IMR-90 (cell line): ENCODE results near the gene ZNF76. TPM values are rescaled to one million over a fixed set of nuclear protein-coding genes. Genes with fewer than 3 reads are reported as not detected.

Source experiments
- ATAC-seq: fragments of 200-7000 bp; cut with Tn5 transposase; 2 replicates; pipeline ENCODE4 v1.9.1; 2020; ENCODE audit warnings: low read depth, mild to moderate bottlenecking, moderate library complexity
- BruUV-seq: library from RNA; stranded (reverse); fragments of 400-500 nt; replicated peaks from 2 replicates; lab custom pipeline; 2021; lab: Mats Ljungman, UMichigan
- CTCF ChIA-PET: fragments of 300-600 bp; formaldehyde crosslinking; extraction: SDS; loops from one replicate; lab custom pipeline; 2021; ENCODE audit warnings: antibody characterized with exemption; lab: Yijun Ruan, JAX
- POLR2A ChIA-PET: fragments of 300-600 bp; sonication (Branson Sonifier 250); formaldehyde crosslinking; loops from one replicate; lab custom pipeline; 2022; ENCODE audit warnings: antibody characterized with exemption; ENCODE audit not compliant: unreplicated experiment; lab: Charles Lee
- DNase-seq: peaks from one replicate; pipeline ENCODE4 v3.0.0; 2013
- H2AFZ ChIP-seq: replicated peaks from 2 replicates; pipeline ENCODE3; 2013; ENCODE audit warnings: low read length, mild to moderate bottlenecking; ENCODE audit not compliant: poor library complexity
- H2AK5ac ChIP-seq: 2 replicates; pipeline ENCODE4 v1.6.1; 2013; ENCODE audit warnings: low read depth, low read length, inconsistent platforms
- H2AK9ac ChIP-seq: replicated peaks from 2 replicates; pipeline ENCODE3; 2013; ENCODE audit warnings: mild to moderate bottlenecking, low read depth, low read length, moderate library complexity; ENCODE audit not compliant: poor library complexity
- H2BK120ac ChIP-seq: 2 replicates; pipeline ENCODE4 v1.6.1; 2013; ENCODE audit warnings: low read depth, low read length, inconsistent platforms
- H2BK15ac ChIP-seq: 3 replicates; pipeline ENCODE4 v1.6.1; 2013; ENCODE audit warnings: low read depth, low read length, inconsistent platforms
- H2BK20ac ChIP-seq: 2 replicates; pipeline ENCODE4 v1.6.1; 2013; ENCODE audit warnings: low read depth, mild to moderate bottlenecking, inconsistent platforms, low read length, moderate library complexity
- H2BK5ac ChIP-seq: 2 replicates; pipeline ENCODE4 v1.6.1; 2013; ENCODE audit warnings: mild to moderate bottlenecking, low read depth, low read length, inconsistent platforms; ENCODE audit not compliant: poor library complexity, severe bottlenecking
- H3K14ac ChIP-seq: replicated peaks from 2 replicates; pipeline ENCODE4 v1.6.1; 2013; ENCODE audit warnings: low read depth, low read length, inconsistent platforms
- H3K18ac ChIP-seq: 2 replicates; pipeline ENCODE4 v1.6.1; 2013; ENCODE audit warnings: low read depth, low read length, control low read depth
- H3K23ac ChIP-seq: 2 replicates; pipeline ENCODE4 v1.6.1; 2013; ENCODE audit warnings: low read depth, low read length, inconsistent platforms
- H3K27ac ChIP-seq: 2 replicates; pipeline ENCODE4 v1.5.1; 2013; ENCODE audit warnings: mild to moderate bottlenecking, control low read depth, low read length; ENCODE audit not compliant: insufficient read depth
- H3K27me3 ChIP-seq: 2 replicates; pipeline ENCODE4 v1.6.1; 2013; ENCODE audit warnings: low read length; ENCODE audit not compliant: control insufficient read depth, insufficient read depth
- H3K36me3 ChIP-seq: 2 replicates; pipeline ENCODE4 v1.6.1; 2013; ENCODE audit warnings: low read length, mixed read lengths; ENCODE audit not compliant: control insufficient read depth, insufficient read depth
- H3K4ac ChIP-seq: 2 replicates; pipeline ENCODE4 v1.6.1; 2013; ENCODE audit warnings: low read depth, low read length, inconsistent platforms
- H3K4me1 ChIP-seq: 2 replicates; pipeline ENCODE4 v1.6.1; 2013; ENCODE audit warnings: low read length, mixed read lengths; ENCODE audit not compliant: control insufficient read depth, insufficient read depth
- H3K4me2 ChIP-seq: 2 replicates; pipeline ENCODE4 v1.6.1; 2013; ENCODE audit warnings: low read depth, mild to moderate bottlenecking, control low read depth, low read length, moderate library complexity
- H3K4me3 ChIP-seq: 2 replicates; pipeline ENCODE4 v1.5.1; 2013; ENCODE audit warnings: low read depth, mild to moderate bottlenecking, control low read depth, low read length, moderate library complexity; ENCODE audit not compliant: insufficient read depth
- H3K56ac ChIP-seq: 2 replicates; pipeline ENCODE4 v1.6.1; 2013; ENCODE audit warnings: low read length, inconsistent platforms; ENCODE audit not compliant: insufficient read depth; ENCODE audit errors: extremely low read depth
- H3K79me1 ChIP-seq, 2 experiments: 2 replicates each; pipeline ENCODE4 v1.6.1; 2013; ENCODE audit warnings: low read length in 2 of 2, inconsistent platforms in 1 of 2, low read depth in 1 of 2
- H3K9ac ChIP-seq: 2 replicates; pipeline ENCODE4 v1.6.1; 2013; ENCODE audit warnings: low read depth, low read length, control low read depth
- H3K9me1 ChIP-seq: 2 replicates; pipeline ENCODE4 v1.6.1; 2013; ENCODE audit warnings: low read length, inconsistent platforms; ENCODE audit not compliant: insufficient read depth
- H3K9me3 ChIP-seq: 2 replicates; pipeline ENCODE4 v1.6.1; 2013; ENCODE audit warnings: low read length; ENCODE audit not compliant: control insufficient read depth, insufficient read depth
- H4K20me1 ChIP-seq: 2 replicates; pipeline ENCODE4 v1.6.1; 2013; ENCODE audit warnings: low read length, inconsistent platforms; ENCODE audit not compliant: insufficient read depth
- H4K5ac ChIP-seq: 2 replicates; pipeline ENCODE4 v1.6.1; 2013; ENCODE audit warnings: mild to moderate bottlenecking, low read depth, low read length, control low read depth
- H4K8ac ChIP-seq, 2 experiments: 2 replicates each; pipeline ENCODE4 v1.6.1; 2013; ENCODE audit warnings: low read depth in 2 of 2, low read length in 2 of 2, control low read depth in 1 of 2, inconsistent platforms in 1 of 2
- H4K91ac ChIP-seq: 2 replicates; pipeline ENCODE4 v1.6.1; 2013; ENCODE audit warnings: low read depth, low read length, inconsistent platforms; ENCODE audit not compliant: insufficient read depth
- BHLHE40 ChIP-seq: fragments of 150-350 bp; IDR thresholded peaks from 2 replicates; pipeline ENCODE4 v1.6.1; 2016; ENCODE audit warnings: mild to moderate bottlenecking, low read depth, low read length
- CEBPB ChIP-seq: IDR thresholded peaks from 2 replicates; pipeline ENCODE4 v1.6.1; 2012; ENCODE audit warnings: low read depth, low read length, improper control_type of control experiment
- MAZ ChIP-seq: IDR thresholded peaks from 2 replicates; pipeline ENCODE4 v1.6.1; 2012; ENCODE audit warnings: low read depth, mild to moderate bottlenecking, low read length, improper control_type of control experiment, moderate library complexity, borderline replicate concordance
- NFE2L2 ChIP-seq: fragments of 150-350 bp; IDR thresholded peaks from 2 replicates; pipeline ENCODE4 v1.6.1; 2016; ENCODE audit warnings: low read depth, mild to moderate bottlenecking, low read length
- POLR2A ChIP-seq: IDR thresholded peaks from 2 replicates; pipeline ENCODE4 v1.6.1; 2012; ENCODE audit warnings: mild to moderate bottlenecking, low read depth, low read length
- RAD21 ChIP-seq: IDR thresholded peaks from 2 replicates; pipeline ENCODE4 v1.6.1; 2012; ENCODE audit warnings: low read length, improper control_type of control experiment
- RCOR1 ChIP-seq: IDR thresholded peaks from 2 replicates; pipeline ENCODE4 v1.6.1; 2012; ENCODE audit warnings: mild to moderate bottlenecking, low read length, improper control_type of control experiment; ENCODE audit not compliant: insufficient replicate concordance
- RFX5 ChIP-seq: IDR thresholded peaks from 2 replicates; pipeline ENCODE4 v1.8.0; 2012; ENCODE audit warnings: low read depth, mild to moderate bottlenecking, low read length, moderate library complexity
- SMC3 ChIP-seq: fragments of 150-350 bp; IDR thresholded peaks from 2 replicates; pipeline ENCODE4 v1.6.1; 2016; ENCODE audit warnings: low read depth, mild to moderate bottlenecking, antibody characterized with exemption, low read length, moderate library complexity
- WGBS, 2 experiments: methylation state at CpG; one replicate each; pipeline versions ENCODE4 v1.1.5 to v1.1.7; 2013; ENCODE audit warnings: missing lambda C conversion rate in 2 of 2; ENCODE audit not compliant: insufficient read length in 1 of 2; ENCODE audit errors: extremely low coverage in 2 of 2; 5-methylcytosine and 5-hydroxymethylcytosine counted together
- dilution Hi-C: fragments of 300-500 bp; cut with HindIII; formaldehyde crosslinking; loops from one replicate; pipeline ENCODE4 v1.14.3; 2018; ENCODE audit warnings: low sequenced_read_pairs; ENCODE audit not compliant: unreplicated experiment
- in situ Hi-C: fragments of 300-500 bp; cut with MboI; formaldehyde crosslinking; loops from 3 replicates; pipeline ENCODE4 v1.14.3; 2019; ENCODE audit warnings: low sequenced_read_pairs, inconsistent platforms, mixed read lengths
- intact Hi-C: fragments of 100-400 bp; cut with micrococcal nuclease; formaldehyde crosslinking; loops from 2 replicates; pipeline ENCODE4 v1.10.0; 2022
- polyA plus RNA-seq, 3 experiments: library from polyadenylated mRNA; depleted of rRNA; stranded (reverse); fragments of >200 nt; gene quantifications; 2 replicates each; pipeline ENCODE4 v1.2.3, GENCODE V29; 2012; ENCODE audit warnings: low replicate concordance in 1 of 3
- total RNA-seq: library from RNA; depleted of rRNA; stranded (reverse); fragments of >200 nt; gene quantifications from 2 replicates; pipeline ENCODE4 v1.2.3, GENCODE V29; 2012
- TF ChIP-seq, protein P1 (sequence below): fragments of 150-350 bp; IDR thresholded peaks from 2 replicates; pipeline ENCODE4 v1.6.1; 2016; ENCODE audit warnings: low read depth, mild to moderate bottlenecking, low read length, moderate library complexity, borderline replicate concordance
- TF ChIP-seq, protein P2 (sequence below): conservative IDR thresholded peaks from 2 replicates; pipeline ENCODE4 v1.5.1; 2012; ENCODE audit warnings: mild to moderate bottlenecking, low read depth, low read length, improper control_type of control experiment
- TF ChIP-seq, protein P3 (sequence below): fragments of 150-350 bp; IDR thresholded peaks from 2 replicates; pipeline ENCODE4 v1.6.1; 2017; ENCODE audit warnings: mild to moderate bottlenecking, antibody characterized with exemption, low read length, low read depth

ZNF76 gene
- total and polyA plus RNA-seq, 2 of the 4 experiments (the other 2 are of a cell fraction), result 19.9 to 21.1 TPM

DNA sequence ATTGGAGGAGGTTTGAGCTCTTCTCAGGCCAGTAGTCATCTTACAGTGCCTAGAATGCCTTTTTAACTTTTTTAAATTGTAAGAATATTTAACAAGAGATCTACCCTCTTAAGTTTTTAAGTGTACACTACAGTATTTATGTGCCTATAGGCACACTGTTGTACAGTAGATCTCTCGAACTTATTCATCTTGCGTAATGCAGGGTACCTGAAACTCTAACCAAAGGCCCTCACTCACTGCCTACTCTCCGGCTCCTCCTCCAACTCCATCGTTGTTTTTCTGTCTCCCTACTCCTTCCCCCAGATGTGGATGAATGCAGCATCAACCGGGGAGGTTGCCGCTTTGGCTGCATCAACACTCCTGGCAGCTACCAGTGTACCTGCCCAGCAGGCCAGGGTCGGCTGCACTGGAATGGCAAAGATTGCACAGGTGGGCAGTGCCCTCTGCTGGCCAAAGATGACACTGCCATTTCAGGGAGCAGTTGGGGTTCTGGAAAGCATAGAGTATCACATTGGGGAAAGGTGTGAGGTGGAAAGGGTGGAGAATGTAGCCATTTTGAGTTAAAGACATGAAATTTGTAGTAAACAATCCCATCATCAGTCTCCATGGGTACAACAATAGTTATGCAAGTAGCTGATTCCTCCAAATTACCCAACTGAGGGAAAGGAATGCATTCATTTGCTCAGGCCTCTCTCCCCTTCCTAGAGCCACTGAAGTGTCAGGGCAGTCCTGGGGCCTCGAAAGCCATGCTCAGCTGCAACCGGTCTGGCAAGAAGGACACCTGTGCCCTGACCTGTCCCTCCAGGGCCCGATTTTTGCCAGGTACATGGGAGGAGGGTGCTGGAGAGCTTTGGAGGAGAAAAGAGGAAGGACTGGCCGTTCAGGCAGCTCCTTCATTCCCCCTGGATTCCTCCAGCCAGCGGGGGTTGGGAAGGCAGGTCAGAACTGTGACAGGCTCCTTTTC, 18.4 kb upstream of the ZNF76 start:
- Histone ChIP-seq H3K27ac (no peak overlapping the region), H2AFZ (peak overlapping the region; percentile 13), H2AK9ac (peak overlapping the region; percentile 92), H3K9me1 (peaks cover 4% of the 10 kb centered on the region; the same call in 1 of the 2 replicates), H2BK15ac (no peak overlapping the region), H3K4me3 (no peak overlapping the region), H3K79me1 (peaks cover 10 to 34% of the 10 kb centered on the region in 2 experiments), H3K18ac (no peak overlapping the region), H2AK5ac (no peak overlapping the region), H3K4me2 (no peak overlapping the region), H3K4me1 (peaks cover 5% of the 10 kb centered on the region; the same call in 1 of the 2 replicates), H3K14ac (no peak overlapping the region), H3K56ac (no peak overlapping the region), H2BK20ac (no peak overlapping the region), H3K9ac (no peak overlapping the region), H4K20me1 (peaks cover 14% of the 10 kb centered on the region; the same call in 1 of the 2 replicates), H3K27me3 (no peaks in the 10 kb centered on the region), H4K91ac (no peak overlapping the region), H3K4ac (no peak overlapping the region), H4K8ac (no peak overlapping the region), H3K36me3 (peaks cover 42% of the 10 kb centered on the region; the same call in 1 of the 2 replicates), H4K5ac (no peak overlapping the region), H2BK5ac (no peak overlapping the region), H3K23ac (no peak overlapping the region), H3K9me3 (no peaks in the 10 kb centered on the region), H2BK120ac (no peak overlapping the region)
- intact Hi-C loops, result loop anchor here (1.0 kb wide), 3 partner anchors 95 to 353 kb away; partner anchors contain the start of gene TAF11
- POLR2A ChIA-PET, result no interaction called here
- no TSS peak for BruUV-seq
- CTCF ChIA-PET, result interaction anchor here (0.7 to 3.0 kb wide), 9 partner anchors 10 to 95 kb away, joined by 3 to 13 read pairs (median 3); no protein-coding TSS in a partner anchor
- in situ Hi-C loops, result loop anchor here (5.0 kb wide), 2 partner anchors 94 to 254 kb away; no protein-coding TSS in a partner anchor
- dilution Hi-C loops, result no loop called here
- TF ChIP-seq MAZ, result no peak
- TF ChIP-seq RFX5, result no peak
- TF ChIP-seq RAD21, result peak; percentile 96
- TF ChIP-seq POLR2A, result no peak
- TF ChIP-seq, protein P1, sequence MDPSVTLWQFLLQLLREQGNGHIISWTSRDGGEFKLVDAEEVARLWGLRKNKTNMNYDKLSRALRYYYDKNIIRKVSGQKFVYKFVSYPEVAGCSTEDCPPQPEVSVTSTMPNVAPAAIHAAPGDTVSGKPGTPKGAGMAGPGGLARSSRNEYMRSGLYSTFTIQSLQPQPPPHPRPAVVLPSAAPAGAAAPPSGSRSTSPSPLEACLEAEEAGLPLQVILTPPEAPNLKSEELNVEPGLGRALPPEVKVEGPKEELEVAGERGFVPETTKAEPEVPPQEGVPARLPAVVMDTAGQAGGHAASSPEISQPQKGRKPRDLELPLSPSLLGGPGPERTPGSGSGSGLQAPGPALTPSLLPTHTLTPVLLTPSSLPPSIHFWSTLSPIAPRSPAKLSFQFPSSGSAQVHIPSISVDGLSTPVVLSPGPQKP, result no peak
- no peak for TF ChIP-seq RCOR1
- TF ChIP-seq, protein P2, sequence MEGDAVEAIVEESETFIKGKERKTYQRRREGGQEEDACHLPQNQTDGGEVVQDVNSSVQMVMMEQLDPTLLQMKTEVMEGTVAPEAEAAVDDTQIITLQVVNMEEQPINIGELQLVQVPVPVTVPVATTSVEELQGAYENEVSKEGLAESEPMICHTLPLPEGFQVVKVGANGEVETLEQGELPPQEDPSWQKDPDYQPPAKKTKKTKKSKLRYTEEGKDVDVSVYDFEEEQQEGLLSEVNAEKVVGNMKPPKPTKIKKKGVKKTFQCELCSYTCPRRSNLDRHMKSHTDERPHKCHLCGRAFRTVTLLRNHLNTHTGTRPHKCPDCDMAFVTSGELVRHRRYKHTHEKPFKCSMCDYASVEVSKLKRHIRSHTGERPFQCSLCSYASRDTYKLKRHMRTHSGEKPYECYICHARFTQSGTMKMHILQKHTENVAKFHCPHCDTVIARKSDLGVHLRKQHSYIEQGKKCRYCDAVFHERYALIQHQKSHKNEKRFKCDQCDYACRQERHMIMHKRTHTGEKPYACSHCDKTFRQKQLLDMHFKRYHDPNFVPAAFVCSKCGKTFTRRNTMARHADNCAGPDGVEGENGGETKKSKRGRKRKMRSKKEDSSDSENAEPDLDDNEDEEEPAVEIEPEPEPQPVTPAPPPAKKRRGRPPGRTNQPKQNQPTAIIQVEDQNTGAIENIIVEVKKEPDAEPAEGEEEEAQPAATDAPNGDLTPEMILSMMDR, result peak; percentile 94
- no peak for TF ChIP-seq NFE2L2
- TF ChIP-seq, protein P3, sequence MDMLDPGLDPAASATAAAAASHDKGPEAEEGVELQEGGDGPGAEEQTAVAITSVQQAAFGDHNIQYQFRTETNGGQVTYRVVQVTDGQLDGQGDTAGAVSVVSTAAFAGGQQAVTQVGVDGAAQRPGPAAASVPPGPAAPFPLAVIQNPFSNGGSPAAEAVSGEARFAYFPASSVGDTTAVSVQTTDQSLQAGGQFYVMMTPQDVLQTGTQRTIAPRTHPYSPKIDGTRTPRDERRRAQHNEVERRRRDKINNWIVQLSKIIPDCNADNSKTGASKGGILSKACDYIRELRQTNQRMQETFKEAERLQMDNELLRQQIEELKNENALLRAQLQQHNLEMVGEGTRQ, result no peak
- TF ChIP-seq BHLHE40, result no peak
- peak; percentile 95 for TF ChIP-seq SMC3
- TF ChIP-seq CEBPB, result peak; percentile 72
- 54% methylated on average over 6 of the region's 12 CpGs; no CpG with 5 or more reads in 1 of the 2 experiments for WGBS, 2 experiments
- ATAC-seq, result peak; percentile 87
- DNase-seq, result peak; percentile 44
